ENCODE data around the gene PDE6H. TPM values are rescaled to one million over a fixed set of nuclear protein-coding genes. Genes with fewer than 3 reads are reported as not detected.

Gene PDE6H
- not detected for polyA plus RNA-seq (ENCODE audit: insufficient read depth in 1 of 5, insufficient read length in 5 of 5, low replicate concordance in 1 of 5)
- long read RNA-seq, donor 1 = 0 reads
- long read RNA-seq, donor 2 = 0 reads
- long read RNA-seq, donor 3 = 0 reads
- long read RNA-seq, donor 4 = 0 reads
- long read RNA-seq, donor 5 = 0 reads
- long read RNA-seq, donor 6 = 0 reads
- long read RNA-seq, donor 7 = 0 reads
- long read RNA-seq, donor 8 = 0 reads

DNA sequence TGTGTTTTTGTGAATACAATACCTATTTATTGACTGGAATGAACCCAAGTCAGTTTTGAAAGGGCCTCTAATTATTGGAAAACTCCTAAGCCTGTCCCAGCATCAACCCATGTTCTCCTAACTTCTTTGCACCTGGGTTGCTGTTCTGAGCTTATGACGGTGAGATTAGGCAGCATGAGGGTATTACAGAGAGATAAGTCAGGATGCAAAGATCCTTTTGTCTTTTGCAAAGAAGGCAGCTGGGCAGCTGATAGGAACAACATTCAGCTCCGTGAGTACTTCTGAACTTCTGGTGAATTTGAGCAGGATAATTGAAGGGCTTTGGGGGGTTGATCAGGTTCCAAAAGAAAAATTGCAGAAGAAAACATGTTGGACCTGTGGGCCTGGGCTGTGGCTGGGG lies at the start of gene PDE6H:
Gene PDE6H, plus strand, starts transcription at position 227 of the 400 bp plus-strand sequence. CDS start 4,971 bp downstream, outside the sequence.
- DNase-seq = no peak

DNA sequence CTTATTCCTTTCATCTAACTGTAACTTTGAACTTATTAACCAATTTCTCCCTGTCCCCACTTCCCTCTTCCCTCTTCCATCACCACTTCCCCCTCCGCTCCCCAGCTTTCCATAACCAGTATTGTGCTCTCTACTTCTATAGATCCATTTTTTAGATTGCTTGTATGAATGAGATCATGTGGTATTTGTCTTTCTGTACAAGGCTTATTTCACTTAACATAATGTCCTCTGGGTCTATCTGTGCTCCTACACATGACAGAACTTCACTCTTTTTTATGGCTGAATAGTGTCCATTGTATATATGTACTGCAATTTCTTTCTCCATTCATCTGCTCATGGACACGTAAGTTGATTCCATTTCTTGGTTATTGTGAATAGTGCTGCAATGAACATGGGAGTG lies 48.9 kb upstream of the PDE6H start:
- DNase-seq = no peak

DNA sequence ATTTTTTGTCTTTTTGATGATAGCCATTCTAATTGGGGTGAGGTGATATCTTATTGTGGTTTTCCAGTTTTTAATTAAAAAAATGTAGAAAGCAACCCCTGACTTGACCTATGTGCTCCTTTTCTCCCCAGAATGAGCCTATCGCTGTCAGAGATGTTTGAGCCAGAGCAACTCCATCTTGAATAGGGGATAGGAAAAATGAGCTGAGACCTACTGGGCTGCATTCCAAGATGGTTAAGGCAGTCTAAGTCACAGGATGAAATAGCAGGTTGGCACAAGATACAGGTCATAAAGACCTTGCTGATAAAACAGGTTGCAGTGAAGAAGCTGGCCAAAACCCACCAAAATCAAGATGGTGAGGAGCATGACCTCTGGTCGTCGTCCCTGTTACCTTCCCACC lies 48.3 kb upstream of the PDE6H start:
- no peak for DNase-seq

DNA sequence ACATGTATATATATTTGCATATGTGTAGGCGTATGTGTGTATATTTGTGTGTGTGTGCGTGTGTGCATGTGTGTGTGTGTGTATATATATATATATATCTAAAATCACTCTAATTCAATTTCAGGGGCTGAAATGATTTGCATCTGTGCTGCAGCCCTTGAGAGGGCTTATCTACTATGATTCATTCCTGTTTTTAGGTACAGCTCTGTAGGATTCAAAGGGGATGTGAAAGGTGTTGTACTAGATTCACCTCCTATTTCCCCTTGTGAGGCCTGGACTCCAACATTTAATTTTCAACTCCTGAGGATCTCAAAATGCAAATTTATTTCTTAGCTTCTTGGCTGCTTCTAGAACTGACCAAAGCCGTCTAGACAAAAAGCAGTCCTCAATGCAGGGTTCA lies 45.6 kb upstream of the PDE6H start:
- no peak for DNase-seq

DNA sequence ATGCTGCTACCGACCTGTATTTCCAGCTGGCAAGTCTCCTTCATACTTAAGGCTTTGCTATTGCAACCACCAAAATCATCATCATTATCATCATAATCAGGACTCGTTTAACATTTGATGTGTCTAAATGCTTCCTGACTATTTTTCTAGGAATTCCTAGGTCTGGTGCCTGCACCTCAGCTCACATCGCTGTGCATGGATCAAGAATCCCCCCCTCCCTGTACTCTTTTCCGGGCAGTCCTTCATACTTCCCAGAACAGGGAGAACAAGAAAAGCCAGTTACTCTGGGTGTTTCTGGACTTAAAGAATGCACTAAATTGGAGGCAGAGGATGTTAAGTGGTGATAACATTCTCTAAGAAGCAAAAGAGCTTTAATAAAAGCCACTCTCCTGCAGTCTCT lies 43.9 kb upstream of the PDE6H start:
- DNase-seq = peak; percentile 65 to 75

DNA sequence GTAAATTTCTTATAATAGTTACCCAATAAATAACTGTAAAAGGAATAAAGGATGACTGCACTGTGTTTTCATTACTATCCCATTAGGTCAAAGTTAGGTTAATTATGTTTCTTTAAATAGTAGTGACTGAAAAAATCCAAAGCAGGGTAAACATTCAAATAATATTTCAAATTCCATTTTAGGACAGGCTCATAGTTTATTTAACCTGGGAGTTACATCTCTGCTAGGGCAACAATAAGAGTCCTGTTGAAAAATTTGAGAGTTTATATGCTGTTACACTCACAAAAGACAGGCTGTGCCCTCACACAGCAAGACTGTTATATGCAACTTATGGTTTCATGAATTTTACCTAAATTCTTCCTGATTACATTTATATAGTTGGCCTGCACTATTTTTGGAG lies 42.5 kb upstream of the PDE6H start:
- no peak for DNase-seq

DNA sequence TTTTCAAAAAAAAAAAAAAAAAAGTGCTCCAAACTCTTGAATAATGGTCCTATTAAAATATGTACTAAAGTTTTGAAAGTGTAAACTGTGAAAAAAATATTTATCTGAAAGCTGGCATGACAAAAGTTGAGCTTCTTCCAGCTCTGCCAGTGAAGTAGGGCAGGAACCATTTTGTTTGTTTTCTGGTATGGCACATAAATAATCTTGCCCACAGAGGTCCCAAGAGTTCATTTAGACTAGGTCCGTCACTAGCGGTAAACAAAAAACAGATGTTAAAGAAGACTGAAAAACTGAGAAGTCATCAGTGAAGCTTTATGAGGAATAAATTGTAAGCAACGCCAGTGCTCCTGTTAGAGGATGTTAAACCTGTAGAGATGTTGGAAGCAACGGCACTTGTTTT lies 41.5 kb upstream of the PDE6H start:
- no peak for DNase-seq

DNA sequence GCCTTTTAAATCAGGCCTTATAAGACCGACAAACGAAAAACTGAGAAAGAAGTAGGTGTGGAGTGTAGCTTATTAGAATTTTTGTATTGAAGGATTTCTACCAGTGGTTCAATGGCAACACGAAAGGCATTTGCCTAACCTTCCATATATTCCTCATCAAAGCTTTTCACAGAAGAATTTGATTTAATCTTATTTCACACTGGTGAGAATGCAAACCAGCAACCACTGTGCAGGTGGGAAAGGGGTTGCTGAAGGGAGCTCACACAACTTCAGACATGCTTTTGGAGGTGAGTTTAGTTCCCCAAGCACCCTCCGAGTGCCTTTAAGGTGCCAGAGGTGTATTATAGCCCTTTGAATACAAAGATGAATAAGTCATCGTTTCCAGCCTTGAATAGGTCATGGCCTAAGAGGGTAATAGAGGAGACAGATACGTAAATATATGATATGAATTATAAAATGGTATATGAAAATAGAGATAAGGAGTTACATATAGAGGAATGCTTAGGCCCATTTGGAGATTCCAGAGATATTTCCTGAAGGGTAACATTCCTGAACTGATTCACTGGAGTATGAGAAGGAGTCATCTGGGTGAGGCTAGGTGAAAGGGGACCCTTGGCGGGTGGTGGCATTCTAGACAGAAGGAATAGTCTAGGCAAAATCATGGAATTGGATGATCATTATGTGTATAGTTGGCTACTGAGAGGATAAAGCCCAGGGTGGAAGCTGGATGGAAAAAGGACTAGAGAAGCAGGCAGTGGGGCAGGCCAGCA lies 40.9 kb upstream of the PDE6H start:
- DNase-seq = no peak

DNA sequence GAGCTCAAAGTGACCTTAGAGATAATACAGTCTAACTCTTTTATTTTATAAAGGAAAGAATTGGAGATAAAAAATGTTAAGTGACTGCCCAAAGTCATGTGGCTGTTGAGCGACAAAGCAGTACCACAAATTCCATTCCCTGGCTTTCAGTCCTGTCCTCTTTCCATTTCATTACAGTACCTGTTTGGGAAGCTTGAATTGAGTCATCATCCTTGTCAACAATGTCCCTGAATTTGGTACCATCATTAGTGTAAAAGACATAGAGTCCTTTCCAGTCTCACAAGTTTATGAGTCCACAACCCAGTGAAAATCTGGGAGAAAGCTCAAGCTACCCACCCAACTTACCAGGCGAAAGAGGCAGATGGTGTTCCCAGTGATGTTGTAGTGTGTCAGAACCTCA lies 38.3 kb upstream of the PDE6H start:
- no peak for DNase-seq

DNA sequence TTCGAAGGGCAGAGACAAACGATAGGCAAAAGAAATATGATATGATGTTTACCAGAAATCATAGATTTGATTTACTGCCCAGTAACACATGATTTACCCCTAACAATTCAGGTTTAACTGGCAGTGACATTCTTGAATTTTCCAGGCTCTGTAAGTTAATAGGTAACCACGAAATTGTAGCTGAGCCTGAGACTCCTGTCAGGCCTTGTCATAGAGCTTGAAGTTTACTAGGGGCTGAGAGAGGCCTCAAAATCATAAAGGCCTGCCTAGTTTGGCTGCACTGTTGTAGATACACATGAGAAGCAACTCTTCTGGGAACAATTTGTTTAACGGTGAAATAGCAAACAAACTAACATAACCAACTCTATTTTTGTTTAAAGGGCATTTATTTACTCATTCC lies 37.8 kb upstream of the PDE6H start:
- DNase-seq = peak; percentile 29 to 30

DNA sequence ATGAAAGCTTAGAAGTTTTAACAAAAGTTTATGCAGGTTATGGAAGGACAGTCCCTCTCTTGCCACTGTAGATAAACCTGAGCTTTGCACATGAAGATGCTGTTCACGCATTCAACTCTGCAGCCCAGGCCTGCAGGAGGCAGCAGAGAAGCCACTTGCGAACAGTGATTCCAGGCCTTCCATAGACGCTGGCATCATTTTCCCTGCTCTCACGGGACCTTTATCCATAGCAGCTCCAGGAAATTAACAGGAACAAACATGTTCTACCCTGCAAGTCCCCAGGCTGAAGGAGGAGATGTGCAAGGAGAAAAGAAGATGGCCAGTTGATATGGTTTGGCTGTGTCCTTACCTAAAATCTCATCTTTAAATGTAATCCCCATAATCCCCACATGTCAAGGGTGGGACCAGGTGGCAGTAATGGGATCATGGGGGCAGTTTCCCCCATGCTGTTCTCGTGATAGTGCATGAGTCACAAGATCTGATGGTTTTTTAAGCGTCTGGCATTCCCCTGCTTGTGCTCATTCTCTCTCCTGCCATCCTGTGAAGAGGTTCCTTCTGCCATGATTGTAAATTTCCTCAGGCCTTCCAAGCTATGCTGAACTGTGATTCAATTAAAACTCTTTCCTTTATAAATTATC lies 36.5 kb upstream of the PDE6H start:
- no peak for DNase-seq

DNA sequence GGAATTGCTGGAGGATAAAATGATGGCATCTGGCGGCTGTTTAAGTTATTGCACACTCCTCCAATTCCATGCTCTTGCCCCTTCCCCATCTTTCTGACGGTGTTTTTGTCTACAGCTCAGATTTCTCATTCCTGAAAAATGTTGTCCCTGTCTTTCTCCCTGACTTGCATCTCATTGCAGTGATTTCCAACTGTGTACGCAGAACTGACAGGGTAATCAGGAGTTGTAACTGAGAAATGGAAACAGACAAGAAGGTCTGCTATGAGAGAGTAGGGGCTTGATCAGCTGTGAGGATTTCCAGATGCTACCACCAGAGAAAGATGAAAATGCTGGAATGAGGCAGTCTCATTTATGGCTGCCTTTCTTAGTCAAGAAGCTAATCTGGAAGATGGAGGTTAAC lies 35.8 kb upstream of the PDE6H start:
- DNase-seq = no peak

DNA sequence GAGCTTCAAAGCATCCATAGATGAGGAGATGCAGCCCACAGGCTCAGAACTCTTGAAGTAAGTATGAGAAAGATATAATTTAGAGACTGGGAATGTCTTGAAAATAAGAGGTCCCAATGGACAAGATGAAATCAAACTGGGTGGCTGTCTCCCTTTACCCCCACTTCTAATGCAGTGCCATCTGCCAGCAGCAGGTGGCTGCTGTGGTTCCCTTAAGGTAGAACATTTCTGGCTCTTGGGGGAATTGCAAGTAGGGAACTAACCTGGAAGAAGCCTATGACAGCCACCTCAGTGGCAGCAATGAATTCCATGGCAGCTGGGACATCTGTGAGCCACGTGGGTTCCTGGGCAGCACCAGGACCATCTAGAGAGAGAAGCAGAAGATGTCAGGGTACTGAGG lies 35.2 kb upstream of the PDE6H start:
- DNase-seq = no peak

DNA sequence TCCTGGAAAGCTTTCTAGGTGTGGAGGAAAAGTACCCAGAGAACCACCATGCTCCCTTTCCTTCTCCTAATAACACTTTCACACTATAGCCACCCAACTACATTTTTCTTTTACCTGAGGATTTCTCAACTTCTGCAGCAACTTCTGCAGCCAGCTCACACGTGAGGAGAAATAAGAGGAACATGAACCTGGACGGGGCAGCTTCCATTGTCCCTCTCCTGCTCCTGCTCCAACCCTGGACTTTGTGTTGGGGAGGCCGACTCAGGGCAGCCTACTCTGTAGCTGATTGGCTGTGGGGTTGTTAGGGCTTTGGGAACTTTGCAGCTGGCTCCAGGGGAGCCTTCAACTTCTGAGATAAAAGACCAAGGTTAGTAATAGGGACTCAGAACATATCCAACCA lies 34.5 kb upstream of the PDE6H start, which contains the start of gene ERP27:
Gene ERP27, minus strand, starts transcription at position 237 of the 400 bp plus-strand sequence. Its CDS starts 29 bp downstream, at position 208.
- no peak for DNase-seq

DNA sequence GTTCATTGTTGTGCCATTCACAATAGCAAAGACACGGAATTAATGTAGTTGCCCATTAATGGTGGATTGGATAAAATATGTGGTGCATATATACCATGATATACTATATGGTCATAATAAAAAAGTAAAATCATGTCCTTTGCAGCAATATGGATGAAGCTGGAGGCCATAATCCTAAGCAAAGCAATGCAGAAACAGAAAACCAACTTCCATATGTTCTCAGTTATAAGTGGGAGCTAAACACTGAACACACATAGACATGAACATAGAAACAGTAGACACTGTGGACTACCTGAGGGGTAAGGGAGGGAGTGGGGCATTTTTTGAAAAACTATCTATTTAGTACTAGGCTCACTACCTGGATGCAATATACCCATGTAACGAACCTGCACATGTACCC lies 31.5 kb upstream of the PDE6H start:
- DNase-seq = no peak

DNA sequence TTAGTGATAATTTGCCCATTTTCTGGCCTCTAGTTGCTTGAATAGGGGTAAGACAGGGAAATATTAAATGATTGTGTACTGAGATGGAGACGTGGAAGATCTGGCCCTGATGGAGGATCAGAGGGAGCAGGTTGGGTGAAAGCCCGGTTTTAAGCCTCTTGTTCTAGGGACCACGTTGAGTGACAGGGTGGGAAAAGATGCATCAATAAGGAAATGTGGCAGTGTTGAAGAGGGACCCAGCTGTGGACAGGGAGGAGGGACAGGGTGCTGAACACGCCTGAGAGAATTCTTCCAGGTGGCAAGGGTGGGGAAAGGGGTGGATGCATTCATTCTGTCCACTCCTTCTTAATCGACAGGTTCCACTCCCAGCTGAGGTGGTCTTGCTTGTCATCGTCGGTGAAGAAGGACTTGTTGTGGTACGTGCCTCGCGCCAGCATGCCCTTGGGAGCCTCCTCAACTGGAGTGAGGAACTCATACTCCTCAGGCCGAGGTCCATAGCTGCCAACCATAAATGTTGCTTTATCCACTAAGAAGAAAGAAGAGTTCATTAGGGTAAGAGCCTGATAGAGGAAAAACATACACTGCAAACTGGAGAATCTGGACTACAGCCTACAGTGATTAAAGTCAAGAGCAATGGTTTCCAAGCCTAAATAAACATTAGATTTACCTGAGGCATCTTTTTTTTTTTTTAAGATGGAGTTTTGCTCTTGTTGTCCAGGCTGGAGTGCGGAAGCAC lies 30.5 kb upstream of the PDE6H start:
- no peak for DNase-seq

DNA sequence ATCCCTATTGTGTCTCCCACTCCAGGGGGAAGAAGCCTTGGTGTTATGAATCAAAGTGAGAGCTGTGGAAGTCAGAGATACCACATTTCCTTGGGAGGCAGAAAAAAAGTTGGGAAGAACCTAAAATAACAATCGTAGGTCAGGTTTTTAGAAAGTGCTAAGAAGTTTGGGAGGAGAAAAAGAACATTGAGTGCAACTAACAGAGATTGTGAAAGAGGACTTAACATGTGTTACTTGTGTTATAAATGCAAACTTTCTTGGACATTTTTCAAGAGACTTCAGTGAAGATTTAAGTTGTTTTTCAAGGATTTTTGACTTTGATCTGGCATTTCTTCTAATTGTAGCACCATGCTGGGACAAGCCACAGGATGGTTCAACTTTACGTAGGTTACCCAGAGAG lies 26.7 kb upstream of the PDE6H start:
- DNase-seq = no peak

DNA sequence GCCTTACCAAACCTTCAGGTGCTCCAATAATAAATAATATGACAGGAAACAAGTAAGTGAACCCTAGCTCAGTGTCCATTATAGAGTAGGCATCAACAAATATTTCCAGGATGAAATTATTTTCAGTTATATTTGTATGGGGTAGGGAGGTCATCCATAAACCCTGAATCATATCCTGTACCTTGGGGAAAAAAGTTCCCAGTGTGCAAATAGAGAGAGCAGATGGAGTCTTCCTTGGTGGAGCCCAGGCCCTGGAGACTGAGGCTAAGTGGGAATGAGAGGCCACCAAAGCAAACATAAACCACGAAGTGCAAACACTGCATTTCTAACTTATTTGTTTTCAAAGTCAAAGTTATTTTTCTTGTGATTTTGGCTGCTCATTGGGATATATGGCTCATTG lies 26.0 kb upstream of the PDE6H start:
- no peak for DNase-seq

DNA sequence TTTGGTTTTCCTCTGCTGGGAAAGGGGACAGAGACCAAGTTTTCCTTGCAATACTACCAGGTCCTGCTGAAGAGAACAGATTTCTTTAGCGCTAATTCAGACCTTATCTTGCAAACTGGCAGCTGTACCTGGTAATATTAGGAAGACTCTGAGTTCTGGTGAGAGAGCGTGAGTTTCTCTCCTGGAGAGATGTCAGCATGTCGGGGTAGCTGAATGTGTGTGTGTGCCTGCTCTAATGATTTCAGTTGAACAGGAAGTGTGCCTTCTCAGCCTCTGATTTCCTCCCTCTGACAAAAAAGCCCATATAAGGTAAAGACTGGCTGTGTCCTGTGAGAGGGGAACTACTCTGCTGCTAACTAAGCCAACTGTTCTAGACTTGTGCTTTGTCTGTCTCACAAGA lies 24.2 kb upstream of the PDE6H start:
- DNase-seq = peak; percentile 57 to 64

DNA sequence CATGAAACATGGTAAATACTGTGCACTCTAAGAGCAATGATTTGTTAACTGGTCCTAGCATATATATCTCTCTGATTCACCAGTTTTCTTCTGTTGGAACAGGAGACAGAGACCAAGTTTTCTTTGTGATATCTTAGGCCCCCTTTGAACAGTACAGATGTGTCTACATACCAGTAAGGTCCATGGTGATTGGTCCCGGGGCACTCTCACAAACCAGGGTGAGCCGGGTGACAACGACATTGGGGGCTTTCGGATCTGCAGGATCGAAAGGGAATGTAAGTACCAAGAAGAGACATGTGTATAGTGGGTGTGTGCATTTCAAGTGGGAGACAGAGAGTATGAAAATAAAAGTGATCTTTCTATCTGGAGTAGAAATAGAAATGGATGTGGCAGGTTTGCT lies 23.2 kb upstream of the PDE6H start:
- DNase-seq = no peak

DNA sequence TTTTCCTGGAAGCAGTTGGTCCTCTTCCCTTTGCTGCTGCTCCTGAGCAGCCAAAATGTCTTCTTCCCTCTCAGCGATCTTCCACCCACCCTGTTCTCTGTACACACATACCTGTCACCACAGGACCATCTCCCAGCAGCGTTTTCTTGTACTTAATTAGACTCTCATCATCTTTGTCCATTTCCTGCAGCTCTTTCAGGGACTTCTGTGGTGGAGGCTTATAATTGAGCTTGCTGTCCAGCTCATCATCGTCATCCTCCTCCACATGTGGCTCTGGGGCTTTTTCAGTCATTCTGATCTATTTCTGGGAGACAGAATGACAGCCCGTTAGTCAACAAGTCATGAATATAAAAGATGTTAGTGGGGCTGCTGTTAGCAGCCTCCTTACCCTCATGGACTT lies 22.4 kb upstream of the PDE6H start:
- DNase-seq = no peak

DNA sequence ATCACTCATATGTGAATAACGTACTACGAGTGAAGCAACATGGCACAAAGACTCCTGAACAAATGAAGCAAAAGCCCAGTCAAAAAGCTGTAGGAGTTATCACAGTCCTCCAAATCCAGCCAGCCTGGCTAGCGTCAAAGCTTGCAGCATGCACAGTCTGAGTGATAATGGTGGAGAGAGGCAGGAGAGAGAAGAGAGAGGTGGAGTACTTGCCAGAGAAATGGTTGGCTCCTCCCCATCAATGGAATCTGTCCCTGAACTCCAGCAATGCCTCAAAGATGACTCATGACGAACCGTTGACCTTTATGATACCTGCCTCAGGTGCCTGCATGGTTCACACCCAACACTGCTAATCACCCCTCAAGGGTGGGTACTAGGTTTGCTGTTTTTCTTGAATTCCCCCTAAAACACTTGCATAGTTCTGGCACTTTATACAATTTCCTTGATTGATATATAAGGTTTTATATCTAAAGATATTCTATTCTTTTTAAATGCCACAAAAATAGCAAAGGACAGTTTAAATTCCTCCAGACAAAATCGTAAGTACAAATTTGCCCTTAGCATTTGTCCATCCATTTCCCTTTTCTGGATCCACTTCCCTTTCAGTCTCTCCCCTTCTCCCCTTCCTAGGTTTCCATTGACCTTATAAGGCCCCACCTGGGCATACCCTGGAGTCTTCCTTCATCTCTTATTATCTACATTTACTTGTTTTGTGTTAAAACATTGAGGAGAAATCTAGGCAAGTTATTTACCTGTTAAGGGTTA lies 21.7 kb upstream of the PDE6H start:
- no peak for DNase-seq
